Thyroid gland (tissue), 4 donors: ENCODE measurements around the gene ARHGEF16.

ENCODE experiments used
- CTCF ChIP-seq, 6 experiments: fragments of 200-600 bp in 3 of 6; fragments of 450-650 bp in 3 of 6; sonication (generic) in 3 of 6; IDR thresholded peaks; one replicate each; pipeline ENCODE4 v1.5.1; 2016 to 2019; ENCODE audit warnings: antibody characterized with exemption in 6 of 6, mild to moderate bottlenecking in 2 of 6, inconsistent platforms in 1 of 6, moderate library complexity in 1 of 6
- POLR2A ChIP-seq, 2 donors: fragments of 450-650 bp; IDR thresholded peaks; one replicate each; pipeline ENCODE4 v1.6.1; 2017; ENCODE audit warnings: antibody characterized with exemption in 2 of 2, mild to moderate bottlenecking in 2 of 2, moderate library complexity in 1 of 2

GRCh38 chr1:3444736-3445135 lies 9.7 kb upstream of the ARHGEF16 start:
- TF ChIP-seq CTCF (IDR thresholded peaks at IDR 0.05) (no peak), POLR2A (IDR thresholded peaks at IDR 0.05) (no peak)
